T-helper 9 cell (primary cell): ENCODE data around the gene PNISR.
"Not testable (repeated sequence)": the region's sequence is repeated elsewhere in the genome, so short reads cannot be mapped to it uniquely, and the experiment has no call there.

Experiments
- DNase-seq: peaks from one replicate; pipeline ENCODE4 v3.0.0-alpha.2; 2020
- total RNA-seq, 2 donors: gene quantifications; one replicate each; lab custom pipeline; 2026; lab: John Stamatoyannopoulos, UW

Gene PNISR
- 335 to 339 reads per million in 2 donors for total RNA-seq

GRCh38 chr6:99424761-99425646 lies at the start of gene PNISR:
Gene PNISR (minus strand): TSS chr6:99425308. CDS start chr6:99414659, 10,649 bp downstream.
- peak; percentile 77 for DNase-seq

- no peak for DNase-seq
Measured at GRCh38 chr6:99473730-99474129, 48.6 kb upstream of the PNISR start.

- no peak for DNase-seq
Measured at GRCh38 chr6:99471638-99472037, 46.5 kb upstream of the PNISR start.

GRCh38 chr6:99467509-99468106 lies 42.5 kb upstream of the PNISR start:
- DNase-seq, result no peak

- not testable (repeated sequence) for DNase-seq
Measured at GRCh38 chr6:99459133-99459532, 34.0 kb upstream of the PNISR start.

GRCh38 chr6:99458319-99458718 lies 33.2 kb upstream of the PNISR start:
- DNase-seq, result no peak

- DNase-seq, result no peak
Measured at GRCh38 chr6:99446076-99446475, 21.0 kb upstream of the PNISR start.

GRCh38 chr6:99434702-99435530 lies 9.8 kb upstream of the PNISR start:
- DNase-seq, result no peak

GRCh38 chr6:99432877-99433276 lies 7.8 kb upstream of the PNISR start:
- DNase-seq, result no peak

GRCh38 chr6:99431901-99432300 lies 6.8 kb upstream of the PNISR start:
- no peak for DNase-seq

- DNase-seq, result no peak
Measured at GRCh38 chr6:99427988-99428387, 2.9 kb upstream of the PNISR start.

- no peak for DNase-seq
Measured at GRCh38 chr6:99426451-99426757, 1.3 kb upstream of the PNISR start.

- DNase-seq, result peak; percentile 36
Measured at GRCh38 chr6:99425647-99426450, 741 bp upstream of the PNISR start.

- DNase-seq, result no peak
Measured at GRCh38 chr6:99424022-99424421, 1.1 kb downstream of the PNISR start.

GRCh38 chr6:99422912-99423311 lies 2.2 kb downstream of the PNISR start:
- no peak for DNase-seq

GRCh38 chr6:99416892-99417767 lies 8.0 kb downstream of the PNISR start:
- DNase-seq, result no peak

- no peak for DNase-seq
Measured at GRCh38 chr6:99416226-99416625, 8.9 kb downstream of the PNISR start.

- no peak for DNase-seq
Measured at GRCh38 chr6:99415446-99415845, 9.7 kb downstream of the PNISR start.

GRCh38 chr6:99412065-99412464 lies 13.0 kb downstream of the PNISR start:
- no peak for DNase-seq

GRCh38 chr6:99409672-99410071 lies 15.4 kb downstream of the PNISR start:
- DNase-seq, result no peak

- no peak for DNase-seq
Measured at GRCh38 chr6:99407076-99407475, 18.0 kb downstream of the PNISR start.

GRCh38 chr6:99402448-99402847 lies 22.7 kb downstream of the PNISR start:
- DNase-seq, result no peak
